ENCODE data around the gene UPK1B. TPM values are rescaled to one million over a fixed set of nuclear protein-coding genes. Genes with fewer than 3 reads are reported as not detected.

Gene UPK1B
- total RNA-seq, 1 donor from 2014 or later = not detected

DNA sequence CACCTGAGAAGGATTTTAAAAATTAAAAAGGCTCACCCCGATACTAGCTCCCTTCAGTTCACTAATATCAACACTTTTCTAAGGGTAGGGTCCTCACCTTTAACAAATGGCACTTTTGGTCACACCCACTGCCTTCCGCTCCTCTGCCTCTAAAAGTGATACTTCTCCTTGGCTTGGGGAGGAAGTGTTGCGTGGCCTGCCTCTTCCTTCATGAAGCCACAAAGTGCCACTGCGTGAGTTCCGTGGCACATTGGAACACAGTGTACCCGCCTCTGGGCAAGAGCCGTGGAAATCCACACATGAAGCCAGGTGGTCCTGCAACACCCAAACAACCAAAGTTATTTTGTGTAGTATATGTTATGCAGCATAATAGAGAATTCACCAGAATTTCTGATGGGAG, 63.4 kb downstream of the UPK1B start:
- no peaks in the 10 kb centered on the region for H3K9me3 ChIP-seq (ENCODE audit: low read depth)
- peaks cover 24% of the 10 kb centered on the region for H3F3A ChIP-seq (ENCODE audit: low read depth)
- peaks cover 9% of the 10 kb centered on the region for H3K4me1 ChIP-seq
- no peak overlapping the region for H3K27ac ChIP-seq
- Mint-ChIP-seq H3K36me3 (peaks cover 7% of the 10 kb centered on the region), H3K27ac (no peak overlapping the region), H3K4me3 (no peak overlapping the region), H3K4me1 (peaks cover 11% of the 10 kb centered on the region), H3K9me3 (no peaks in the 10 kb centered on the region), H3K27me3 (ENCODE audit: insufficient read depth, low read depth) (peaks cover 4% of the 10 kb centered on the region)
- peaks cover 14% of the 10 kb centered on the region for H3K36me3 ChIP-seq
- no peak overlapping the region for H3K9ac ChIP-seq
- H2AFZ ChIP-seq (replicated peaks) = no peak overlapping the region
- DNase-seq (ENCODE audit: low spot score) = no peak
- TF ChIP-seq EZH2phosphoT487 (IDR thresholded peaks at IDR 0.05) = no peak
- H3K4me3 ChIP-seq = no peak overlapping the region
- H3K4me2 ChIP-seq = no peak overlapping the region
- H3K27me3 ChIP-seq = no peaks in the 10 kb centered on the region
- H3K79me2 ChIP-seq (ENCODE audit: low read depth) = peaks cover 38% of the 10 kb centered on the region
- no peaks in the 10 kb centered on the region for H4K20me1 ChIP-seq (ENCODE audit: low read depth)

DNA sequence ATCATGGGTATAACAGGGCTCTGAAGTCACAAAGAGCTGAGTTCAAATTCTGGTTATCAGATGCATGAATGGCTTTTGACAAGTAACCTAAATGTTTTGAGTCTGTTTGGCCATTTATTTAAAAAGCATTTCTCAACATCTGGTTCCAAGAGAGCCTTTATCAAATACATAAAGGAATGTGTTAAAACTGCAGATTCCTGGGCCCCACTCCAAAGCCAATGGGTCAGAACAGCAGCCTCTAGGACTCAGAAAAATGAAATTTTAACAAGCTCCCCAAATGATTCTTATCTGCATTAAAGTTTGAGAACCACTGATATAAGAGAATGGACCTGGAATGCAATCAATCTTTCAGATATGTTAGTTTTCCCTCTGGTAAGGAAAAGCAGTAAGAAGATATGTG, 63.9 kb downstream of the UPK1B start:
- peaks cover 24% of the 10 kb centered on the region for H3F3A ChIP-seq (ENCODE audit: low read depth)
- Mint-ChIP-seq H3K27ac (no peak overlapping the region), H3K36me3 (peaks cover 7% of the 10 kb centered on the region), H3K4me3 (no peak overlapping the region), H3K27me3 (ENCODE audit: insufficient read depth, low read depth) (peaks cover 4% of the 10 kb centered on the region), H3K9me3 (peaks cover 1% of the 10 kb centered on the region), H3K4me1 (peaks cover 11% of the 10 kb centered on the region)
- no peak for DNase-seq (ENCODE audit: low spot score)
- no peaks in the 10 kb centered on the region for H4K20me1 ChIP-seq (ENCODE audit: low read depth)
- H3K36me3 ChIP-seq = peaks cover 8% of the 10 kb centered on the region
- no peak overlapping the region for H3K27ac ChIP-seq
- no peak overlapping the region for H3K4me2 ChIP-seq
- TF ChIP-seq EZH2phosphoT487 (IDR thresholded peaks at IDR 0.05) (no peak), EZH2 (IDR thresholded peaks at IDR 0.05) (no peak)
- TF ChIP-seq, protein P1, sequence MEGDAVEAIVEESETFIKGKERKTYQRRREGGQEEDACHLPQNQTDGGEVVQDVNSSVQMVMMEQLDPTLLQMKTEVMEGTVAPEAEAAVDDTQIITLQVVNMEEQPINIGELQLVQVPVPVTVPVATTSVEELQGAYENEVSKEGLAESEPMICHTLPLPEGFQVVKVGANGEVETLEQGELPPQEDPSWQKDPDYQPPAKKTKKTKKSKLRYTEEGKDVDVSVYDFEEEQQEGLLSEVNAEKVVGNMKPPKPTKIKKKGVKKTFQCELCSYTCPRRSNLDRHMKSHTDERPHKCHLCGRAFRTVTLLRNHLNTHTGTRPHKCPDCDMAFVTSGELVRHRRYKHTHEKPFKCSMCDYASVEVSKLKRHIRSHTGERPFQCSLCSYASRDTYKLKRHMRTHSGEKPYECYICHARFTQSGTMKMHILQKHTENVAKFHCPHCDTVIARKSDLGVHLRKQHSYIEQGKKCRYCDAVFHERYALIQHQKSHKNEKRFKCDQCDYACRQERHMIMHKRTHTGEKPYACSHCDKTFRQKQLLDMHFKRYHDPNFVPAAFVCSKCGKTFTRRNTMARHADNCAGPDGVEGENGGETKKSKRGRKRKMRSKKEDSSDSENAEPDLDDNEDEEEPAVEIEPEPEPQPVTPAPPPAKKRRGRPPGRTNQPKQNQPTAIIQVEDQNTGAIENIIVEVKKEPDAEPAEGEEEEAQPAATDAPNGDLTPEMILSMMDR (IDR thresholded peaks at IDR 0.05) = no peak
- H3K9ac ChIP-seq = no peak overlapping the region
- no peak overlapping the region for H3K4me3 ChIP-seq
- no peaks in the 10 kb centered on the region for H3K27me3 ChIP-seq
- peaks cover 9% of the 10 kb centered on the region for H3K4me1 ChIP-seq
- no peak overlapping the region for H2AFZ ChIP-seq (replicated peaks)
- peaks cover 38% of the 10 kb centered on the region for H3K79me2 ChIP-seq (ENCODE audit: low read depth)
- no peaks in the 10 kb centered on the region for H3K9me3 ChIP-seq (ENCODE audit: low read depth)

DNA sequence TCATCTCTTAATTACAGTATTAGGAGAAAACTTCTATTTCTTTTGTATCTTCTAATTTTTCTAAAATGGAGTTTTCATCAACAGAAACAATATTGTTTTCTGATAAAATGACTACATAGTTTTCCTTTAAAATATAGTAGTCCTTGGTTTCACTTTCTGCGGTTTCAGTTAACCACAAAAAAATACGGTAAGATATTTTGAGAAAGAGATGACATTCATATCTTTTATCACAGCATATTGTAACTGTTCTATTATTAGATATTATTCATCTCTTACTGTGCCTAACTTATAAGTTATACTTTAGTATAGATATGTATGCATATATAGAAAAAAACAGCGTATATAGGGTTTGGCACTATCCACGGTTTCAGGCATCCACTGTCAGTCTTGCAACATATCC, 65.0 kb downstream of the UPK1B start:
- Mint-ChIP-seq H3K9me3 (peaks cover 2% of the 10 kb centered on the region), H3K36me3 (peaks cover 7% of the 10 kb centered on the region), H3K4me1 (peaks cover 11% of the 10 kb centered on the region), H3K27me3 (ENCODE audit: insufficient read depth, low read depth) (peaks cover 4% of the 10 kb centered on the region), H3K27ac (no peak overlapping the region), H3K4me3 (no peak overlapping the region)
- no peaks in the 10 kb centered on the region for H4K20me1 ChIP-seq (ENCODE audit: low read depth)
- H3K9ac ChIP-seq = no peak overlapping the region
- H3K4me3 ChIP-seq = no peak overlapping the region
- peaks cover 24% of the 10 kb centered on the region for H3F3A ChIP-seq (ENCODE audit: low read depth)
- peak overlapping the region; percentile 98 for H3K4me2 ChIP-seq
- H3K27ac ChIP-seq = no peak overlapping the region
- peaks cover 9% of the 10 kb centered on the region for H3K4me1 ChIP-seq
- TF ChIP-seq EZH2phosphoT487 (IDR thresholded peaks at IDR 0.05) = no peak
- H3K36me3 ChIP-seq = peaks cover 8% of the 10 kb centered on the region
- DNase-seq (ENCODE audit: low spot score) = no peak
- H2AFZ ChIP-seq (replicated peaks) = no peak overlapping the region
- no peaks in the 10 kb centered on the region for H3K9me3 ChIP-seq (ENCODE audit: low read depth)
- H3K79me2 ChIP-seq (ENCODE audit: low read depth) = peaks cover 38% of the 10 kb centered on the region
- H3K27me3 ChIP-seq = no peaks in the 10 kb centered on the region

DNA sequence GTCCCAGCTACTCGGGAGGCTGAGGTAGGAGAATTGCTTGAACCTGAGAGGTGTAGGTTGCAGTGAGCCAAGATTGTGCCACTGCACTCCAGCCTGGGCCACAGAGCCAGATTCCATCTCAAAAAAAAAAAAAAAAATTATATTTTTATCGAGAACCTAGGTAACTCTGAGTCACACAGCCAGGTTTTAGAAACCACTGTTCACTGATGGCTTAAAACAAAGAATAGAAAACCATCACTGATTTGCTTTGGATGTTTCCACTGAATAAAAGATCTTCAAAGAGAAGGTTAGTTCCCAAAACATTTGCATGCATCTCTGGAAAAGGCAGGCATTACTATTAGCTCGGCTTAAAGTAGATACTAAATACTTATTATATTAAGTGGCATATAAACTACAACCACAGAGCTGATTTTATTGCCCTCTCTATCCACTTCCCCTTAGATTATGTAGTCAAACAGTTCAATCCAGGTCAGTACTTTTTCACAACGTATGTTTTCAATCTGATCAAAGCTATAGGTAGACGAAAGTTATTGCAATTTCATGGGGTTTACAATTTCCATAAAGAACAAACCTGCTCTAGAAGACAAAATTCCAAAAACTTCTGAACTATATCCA, 65.9 kb downstream of the UPK1B start:
- DNase-seq (ENCODE audit: low spot score) = no peak
- Mint-ChIP-seq H3K9me3 (peaks cover 2% of the 10 kb centered on the region), H3K4me1 (peaks cover 15% of the 10 kb centered on the region), H3K36me3 (peaks cover 7% of the 10 kb centered on the region), H3K27ac (no peak overlapping the region), H3K27me3 (ENCODE audit: insufficient read depth, low read depth) (peaks cover 4% of the 10 kb centered on the region), H3K4me3 (peak overlapping the region; percentile 83)
- peaks cover 38% of the 10 kb centered on the region for H3K79me2 ChIP-seq (ENCODE audit: low read depth)
- no peaks in the 10 kb centered on the region for H3K9me3 ChIP-seq (ENCODE audit: low read depth)
- peak overlapping the region; percentile 98 for H3K4me2 ChIP-seq
- H3K27me3 ChIP-seq = no peaks in the 10 kb centered on the region
- H3K9ac ChIP-seq = peak overlapping the region; percentile 60
- TF ChIP-seq EZH2 (IDR thresholded peaks at IDR 0.05) (no peak), EZH2phosphoT487 (IDR thresholded peaks at IDR 0.05) (no peak)
- TF ChIP-seq, protein P1 (IDR thresholded peaks at IDR 0.05) = no peak
- H3K36me3 ChIP-seq = peaks cover 8% of the 10 kb centered on the region
- H3K27ac ChIP-seq = no peak overlapping the region
- H3K4me3 ChIP-seq = peak overlapping the region; percentile 73
- H2AFZ ChIP-seq (replicated peaks) = peak overlapping the region; percentile 74
- peaks cover 18% of the 10 kb centered on the region for H3K4me1 ChIP-seq
- H3F3A ChIP-seq (ENCODE audit: low read depth) = peaks cover 24% of the 10 kb centered on the region
- H4K20me1 ChIP-seq (ENCODE audit: low read depth) = no peaks in the 10 kb centered on the region
